Measurements from ENCODE around the gene BEND7.
"Not testable (repeated sequence)": the region's sequence is repeated elsewhere in the genome, so short reads cannot be mapped to it uniquely, and the experiment has no call there.

Gene BEND7

DNA sequence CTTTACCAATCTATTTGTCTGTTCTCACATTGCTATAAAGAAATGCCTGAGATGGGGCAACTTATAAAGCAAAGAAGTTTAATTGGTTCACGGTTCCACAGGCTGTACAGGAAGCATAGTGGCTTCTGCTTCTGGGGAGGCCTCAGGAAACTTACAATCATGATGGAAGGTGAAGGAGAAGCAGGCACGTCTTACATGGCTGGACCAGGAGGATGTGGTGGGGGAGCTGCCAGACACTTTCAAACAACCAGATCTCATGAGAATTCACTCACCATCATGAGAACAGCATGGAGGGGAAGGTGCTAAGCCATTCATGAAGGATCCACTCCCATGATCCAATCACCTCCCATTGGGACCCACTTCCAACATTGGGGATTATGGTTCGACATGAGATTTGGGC is 115.9 kb downstream of the BEND7 start:
- no peak for TF ChIP-seq POLR2AphosphoS5 (IDR thresholded peaks at IDR 0.05; ENCODE audit: low read depth, low read length)
- TF ChIP-seq TAF1 (IDR thresholded peaks at IDR 0.05; ENCODE audit: borderline replicate concordance, low read depth, low read length): no peak
- no peak for TF ChIP-seq POLR2A (IDR thresholded peaks at IDR 0.05; ENCODE audit: low read depth, low read length)
- no peak for FAIRE-seq
- DNase-seq (ENCODE audit: insufficient read length): no peak

DNA sequence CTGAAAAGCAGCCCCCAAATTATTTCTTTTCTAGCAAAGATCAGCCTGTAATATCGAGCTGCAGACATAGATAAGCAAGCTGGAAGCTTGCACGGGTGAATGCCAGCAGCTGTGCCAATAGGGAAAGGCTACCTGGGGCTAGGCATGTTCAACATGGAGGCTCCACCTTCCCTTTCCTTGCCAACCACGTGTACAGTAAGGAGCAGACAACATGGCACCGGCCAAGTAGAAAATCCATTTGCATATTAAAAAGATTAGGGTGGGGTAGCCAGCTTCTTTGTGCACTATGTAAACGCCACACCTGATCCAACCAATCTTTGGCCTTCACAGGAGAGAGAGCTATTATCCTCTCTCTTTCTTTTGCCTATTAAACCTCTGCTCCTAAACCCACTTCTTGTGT is 124.0 kb downstream of the BEND7 start:
- FAIRE-seq (no peak), DNase-seq (ENCODE audit: insufficient read length) (no peak)
- TF ChIP-seq POLR2AphosphoS5 (IDR thresholded peaks at IDR 0.05; ENCODE audit: low read depth, low read length): no peak

DNA sequence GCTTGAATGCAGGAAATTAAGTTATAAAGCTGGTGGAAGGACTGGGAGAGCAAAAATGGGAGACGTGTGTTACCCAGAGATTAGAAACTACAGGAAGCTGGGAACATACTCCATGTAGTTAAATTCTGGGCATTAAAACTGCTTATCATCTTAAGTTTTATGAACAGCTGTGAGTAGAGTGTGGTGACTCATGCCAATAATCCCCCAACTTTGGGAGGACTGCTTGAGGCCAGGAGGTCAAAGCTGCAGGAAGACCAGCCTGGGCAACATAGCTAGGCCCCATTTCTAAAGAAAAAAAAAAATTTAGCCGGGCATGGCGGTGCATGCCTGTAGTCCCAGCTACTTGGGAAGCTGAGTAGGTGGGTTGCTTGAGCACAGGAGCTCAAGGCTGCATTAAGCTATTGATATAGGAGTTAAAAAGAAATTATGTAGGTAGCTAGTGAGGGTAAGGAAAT is 124.5 kb downstream of the BEND7 start:
- no peak for FAIRE-seq
- TF ChIP-seq POLR2A (IDR thresholded peaks at IDR 0.05; ENCODE audit: low read depth, low read length): no peak
- no peak for TF ChIP-seq TAF1 (IDR thresholded peaks at IDR 0.05; ENCODE audit: borderline replicate concordance, low read depth, low read length)
- no peak for TF ChIP-seq POLR2AphosphoS5 (IDR thresholded peaks at IDR 0.05; ENCODE audit: low read depth, low read length)
- no peak for DNase-seq (ENCODE audit: insufficient read length)

DNA sequence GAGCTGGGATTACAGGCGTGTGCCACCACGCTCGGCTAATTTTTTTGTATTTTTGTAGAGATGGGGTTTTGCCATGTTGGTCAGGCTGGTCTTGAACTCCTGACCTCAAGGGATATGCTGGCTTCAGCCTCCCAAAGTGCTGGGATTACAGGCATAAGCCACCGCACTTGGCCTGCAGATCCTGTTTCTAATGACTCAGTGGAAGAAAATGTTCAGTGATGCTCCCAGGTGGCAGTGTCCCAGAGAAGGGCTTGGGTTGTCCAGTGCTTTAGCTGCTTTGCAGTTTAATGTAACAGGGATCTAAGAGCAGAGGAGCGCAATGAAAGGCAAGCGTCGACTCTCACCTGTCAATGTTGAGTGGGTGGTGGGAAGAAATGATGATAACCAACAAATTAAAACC is 125.4 kb downstream of the BEND7 start:
- FAIRE-seq; DNase-seq (ENCODE audit: insufficient read length): not testable (repeated sequence)

DNA sequence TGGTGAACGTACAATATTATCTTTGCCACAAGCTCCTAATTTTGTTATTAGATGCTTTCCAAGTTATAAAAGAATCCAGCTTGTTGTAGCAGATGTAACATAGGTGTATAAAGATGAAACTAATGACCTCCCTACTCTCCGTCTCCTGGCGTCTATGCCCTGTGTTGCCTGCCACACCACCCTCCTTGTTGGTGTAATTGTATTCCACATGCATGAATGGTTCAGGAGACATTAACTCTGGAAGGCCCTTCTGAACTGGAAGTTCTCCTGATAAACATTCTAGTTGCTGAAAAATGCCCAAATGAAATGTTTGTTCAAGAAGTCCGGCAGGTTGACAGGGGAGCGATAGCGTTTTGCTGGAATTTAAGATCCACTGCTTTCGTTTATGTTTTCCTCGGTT is 126.8 kb downstream of the BEND7 start:
- TF ChIP-seq TAF1 (IDR thresholded peaks at IDR 0.05; ENCODE audit: borderline replicate concordance, low read depth, low read length) (no peak), POLR2A (IDR thresholded peaks at IDR 0.05; ENCODE audit: low read depth, low read length) (no peak), POLR2AphosphoS5 (IDR thresholded peaks at IDR 0.05; ENCODE audit: low read depth, low read length) (no peak)
- FAIRE-seq (no peak), DNase-seq (ENCODE audit: insufficient read length) (no peak)

DNA sequence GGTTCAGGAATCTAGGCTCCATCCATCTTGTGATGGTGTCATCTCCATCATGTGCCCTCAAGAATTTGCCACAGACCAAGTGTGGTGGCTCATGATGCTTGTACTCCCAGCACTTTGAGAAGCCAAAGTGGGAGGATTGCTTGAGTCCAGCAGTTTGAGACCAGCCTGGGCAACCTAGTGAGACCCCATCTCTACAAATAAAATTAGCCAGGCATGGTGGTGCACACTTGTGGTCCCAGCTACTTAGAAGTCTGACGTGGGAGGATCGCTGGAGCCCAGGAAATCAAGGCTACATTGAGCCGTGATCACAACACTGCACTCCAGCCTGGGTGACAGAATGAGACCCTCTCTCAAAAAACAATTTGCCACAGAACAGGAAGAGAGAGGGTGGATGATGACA is 127.7 kb downstream of the BEND7 start:
- no peak for FAIRE-seq
- DNase-seq (ENCODE audit: insufficient read length): no peak
- no peak for TF ChIP-seq TAF1 (IDR thresholded peaks at IDR 0.05; ENCODE audit: borderline replicate concordance, low read depth, low read length)
- TF ChIP-seq POLR2A (IDR thresholded peaks at IDR 0.05; ENCODE audit: low read depth, low read length): no peak
- no peak for TF ChIP-seq POLR2AphosphoS5 (IDR thresholded peaks at IDR 0.05; ENCODE audit: low read depth, low read length)

DNA sequence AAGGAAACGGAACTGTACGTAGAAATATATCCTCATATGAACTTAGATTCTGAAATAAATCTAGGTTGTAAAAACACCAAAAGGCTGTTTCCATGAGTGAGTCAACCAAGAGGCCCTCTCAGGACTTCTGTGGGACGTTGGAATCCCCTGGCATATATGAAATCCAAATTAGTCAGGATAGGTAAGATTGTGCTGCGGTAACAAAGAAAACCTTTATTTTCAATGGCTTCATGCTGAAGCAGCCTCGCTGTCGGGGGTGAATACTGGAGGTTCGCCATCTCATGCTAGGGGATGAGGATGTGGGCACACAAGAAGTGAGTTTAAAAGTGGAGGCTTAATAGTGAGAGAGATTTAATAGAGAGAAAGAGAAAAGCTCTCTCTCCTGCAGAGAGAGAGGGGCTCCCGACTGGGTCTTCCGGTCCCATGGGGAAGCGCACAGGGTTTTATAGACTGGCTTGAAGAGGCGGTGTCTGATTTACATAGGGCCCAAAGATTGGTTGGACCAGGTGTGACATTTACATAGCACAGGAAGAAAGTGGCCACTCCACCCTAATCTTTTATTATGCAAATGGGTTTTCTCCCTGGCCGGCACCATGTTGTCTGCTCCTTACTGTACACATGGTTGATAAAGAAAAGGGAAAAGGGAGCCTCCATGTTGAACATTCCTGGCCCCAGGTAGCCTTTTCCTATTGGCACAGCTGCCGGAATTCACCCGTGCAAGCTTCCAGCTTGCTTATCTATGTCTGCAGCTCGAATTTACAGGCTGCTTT is 128.4 kb downstream of the BEND7 start:
- FAIRE-seq (no peak), DNase-seq (ENCODE audit: insufficient read length) (no peak)
- TF ChIP-seq TAF1 (IDR thresholded peaks at IDR 0.05; ENCODE audit: borderline replicate concordance, low read depth, low read length) (no peak), POLR2AphosphoS5 (IDR thresholded peaks at IDR 0.05; ENCODE audit: low read depth, low read length) (no peak), POLR2A (IDR thresholded peaks at IDR 0.05; ENCODE audit: low read depth, low read length) (no peak)

DNA sequence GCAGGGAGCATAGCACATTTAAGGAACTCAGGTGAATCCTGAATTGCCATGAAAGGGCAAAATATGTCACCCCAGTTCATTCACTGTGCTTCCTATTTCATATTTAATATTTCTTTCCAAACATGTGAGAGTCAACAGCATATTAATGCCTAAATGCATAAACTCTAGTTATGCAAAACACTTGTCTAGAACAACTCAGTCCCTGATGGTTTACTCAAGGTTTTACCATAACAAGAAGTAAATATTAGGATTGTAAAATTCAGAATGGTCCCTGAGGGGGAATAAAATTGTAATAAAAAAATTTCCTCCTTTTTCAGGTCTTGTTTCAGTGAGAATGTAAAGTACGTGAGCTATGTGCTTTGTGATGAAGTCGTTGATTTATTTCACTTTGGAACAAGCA is 129.1 kb downstream of the BEND7 start:
- DNase-seq (ENCODE audit: insufficient read length) (no peak), FAIRE-seq (no peak)
- TF ChIP-seq POLR2A (IDR thresholded peaks at IDR 0.05; ENCODE audit: low read depth, low read length): no peak
- TF ChIP-seq TAF1 (IDR thresholded peaks at IDR 0.05; ENCODE audit: borderline replicate concordance, low read depth, low read length): no peak
- no peak for TF ChIP-seq POLR2AphosphoS5 (IDR thresholded peaks at IDR 0.05; ENCODE audit: low read depth, low read length)

DNA sequence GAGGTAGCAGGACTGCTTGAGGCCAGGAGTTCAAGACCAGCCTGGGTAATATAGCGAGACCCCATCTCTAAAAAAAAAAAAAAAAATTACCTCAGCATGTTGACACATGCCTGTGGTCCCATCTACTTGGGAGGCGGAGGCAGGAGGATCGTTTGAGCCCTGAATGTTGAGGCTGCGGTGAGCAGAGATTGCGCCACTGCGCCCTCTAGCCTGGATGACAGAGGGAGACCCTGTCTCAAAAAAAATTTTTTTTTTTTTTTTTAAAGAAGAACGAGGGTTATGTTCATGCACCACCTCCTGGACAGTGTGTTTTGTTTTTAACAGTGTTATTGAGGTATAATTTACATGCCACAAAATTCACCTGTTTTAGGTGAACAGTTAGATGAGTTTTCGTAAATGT is 129.6 kb downstream of the BEND7 start:
- FAIRE-seq (no peak), DNase-seq (ENCODE audit: insufficient read length) (no peak)
- TF ChIP-seq POLR2A (IDR thresholded peaks at IDR 0.05; ENCODE audit: low read depth, low read length): no peak
- TF ChIP-seq TAF1 (IDR thresholded peaks at IDR 0.05; ENCODE audit: borderline replicate concordance, low read depth, low read length): no peak
- no peak for TF ChIP-seq POLR2AphosphoS5 (IDR thresholded peaks at IDR 0.05; ENCODE audit: low read depth, low read length)

DNA sequence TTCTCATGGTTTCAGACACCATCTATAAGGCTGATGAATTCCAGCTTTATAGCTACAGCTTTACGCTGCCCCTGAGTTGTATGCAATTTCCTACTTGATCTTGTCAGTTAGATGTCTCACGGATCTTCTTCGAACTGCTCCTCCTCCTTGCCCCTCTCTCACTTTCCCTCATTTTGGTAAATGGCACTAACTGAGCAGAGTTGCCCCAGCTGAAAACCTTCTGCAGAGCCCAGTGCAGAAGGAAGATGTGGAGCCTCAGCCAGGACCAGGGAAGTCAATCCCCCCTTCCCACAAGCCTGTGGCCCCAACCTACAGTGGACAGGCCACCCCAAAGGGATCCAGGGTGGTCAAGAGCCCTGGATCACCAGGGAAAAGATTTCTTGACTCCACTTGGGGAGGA is 131.8 kb downstream of the BEND7 start:
- DNase-seq (ENCODE audit: insufficient read length) (no peak), FAIRE-seq (no peak)
- no peak for TF ChIP-seq POLR2A (IDR thresholded peaks at IDR 0.05; ENCODE audit: low read depth, low read length)
- no peak for TF ChIP-seq POLR2AphosphoS5 (IDR thresholded peaks at IDR 0.05; ENCODE audit: low read depth, low read length)
- no peak for TF ChIP-seq TAF1 (IDR thresholded peaks at IDR 0.05; ENCODE audit: borderline replicate concordance, low read depth, low read length)

DNA sequence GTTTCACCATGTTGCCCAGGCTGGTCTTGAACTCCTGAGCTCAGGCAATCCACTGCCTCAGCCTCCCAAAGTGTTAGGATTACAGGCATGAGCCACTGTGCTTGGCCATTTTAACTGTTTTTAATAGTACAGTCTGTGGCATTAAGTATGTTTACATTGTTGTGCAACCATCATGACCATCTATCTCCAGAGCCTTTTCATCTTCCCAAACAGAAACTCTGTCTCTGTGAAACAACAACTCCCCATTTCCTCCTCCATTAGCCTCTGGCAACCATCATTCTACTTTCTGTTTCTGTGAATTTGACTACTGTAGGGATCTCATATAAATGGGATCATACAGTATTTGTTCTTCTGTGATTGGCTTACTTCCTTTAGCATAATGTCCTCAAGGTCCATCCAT is 132.4 kb downstream of the BEND7 start:
- FAIRE-seq: no peak
- no peak for DNase-seq (ENCODE audit: insufficient read length)
- no peak for TF ChIP-seq POLR2A (IDR thresholded peaks at IDR 0.05; ENCODE audit: low read depth, low read length)
- no peak for TF ChIP-seq POLR2AphosphoS5 (IDR thresholded peaks at IDR 0.05; ENCODE audit: low read depth, low read length)
- no peak for TF ChIP-seq TAF1 (IDR thresholded peaks at IDR 0.05; ENCODE audit: borderline replicate concordance, low read depth, low read length)

DNA sequence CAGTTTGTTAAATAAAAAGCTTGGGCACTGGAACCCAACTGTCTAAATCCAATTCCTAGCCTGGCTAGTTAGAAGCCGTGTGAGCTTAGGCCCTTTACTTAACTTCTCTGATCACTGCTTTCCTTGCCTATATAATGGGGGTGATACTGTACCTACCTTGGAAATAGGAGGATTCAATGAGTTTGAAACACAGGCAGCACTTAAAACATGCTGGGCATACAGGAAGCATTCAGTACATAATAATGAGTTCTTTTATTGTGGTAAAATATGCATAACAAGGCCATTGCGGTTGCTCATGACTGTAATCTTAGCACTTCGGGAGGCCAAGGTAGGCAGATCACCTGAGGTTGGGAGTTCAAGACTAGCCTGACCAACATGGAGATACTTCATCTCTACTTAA is 133.3 kb downstream of the BEND7 start:
- TF ChIP-seq POLR2A (IDR thresholded peaks at IDR 0.05; ENCODE audit: low read depth, low read length) (no peak), TAF1 (IDR thresholded peaks at IDR 0.05; ENCODE audit: borderline replicate concordance, low read depth, low read length) (no peak), POLR2AphosphoS5 (IDR thresholded peaks at IDR 0.05; ENCODE audit: low read depth, low read length) (no peak)
- FAIRE-seq (no peak), DNase-seq (ENCODE audit: insufficient read length) (no peak)

DNA sequence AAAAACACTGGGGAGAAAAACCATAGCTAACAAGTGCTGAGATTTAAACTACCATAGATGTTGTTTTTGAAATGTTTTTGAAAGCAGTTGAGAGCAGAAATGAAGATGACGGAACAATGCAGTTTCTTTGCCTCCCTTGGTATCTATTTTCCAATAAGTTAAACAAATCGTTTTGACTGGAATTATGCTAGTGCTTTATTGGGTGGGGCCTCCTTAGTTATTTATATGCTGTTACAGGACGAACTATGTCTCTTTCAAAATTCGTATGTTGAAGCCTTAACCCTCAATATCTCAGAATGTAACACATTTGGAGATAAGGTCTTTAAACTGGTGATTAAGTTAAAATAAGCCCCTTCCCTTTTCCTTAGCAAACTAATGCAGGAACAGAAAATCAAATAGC is 135.2 kb downstream of the BEND7 start:
- FAIRE-seq: no peak
- no peak for DNase-seq (ENCODE audit: insufficient read length)
- no peak for TF ChIP-seq POLR2AphosphoS5 (IDR thresholded peaks at IDR 0.05; ENCODE audit: low read depth, low read length)
- TF ChIP-seq POLR2A (IDR thresholded peaks at IDR 0.05; ENCODE audit: low read depth, low read length): no peak
- TF ChIP-seq TAF1 (IDR thresholded peaks at IDR 0.05; ENCODE audit: borderline replicate concordance, low read depth, low read length): no peak
